HG03342 (cell line): ENCODE measurements around the gene ADAMTS7.
A peak's percentile ranks its signal among the peaks of the same experiment; 100 is the strongest.
"Not testable (repeated sequence)": the region's sequence is repeated elsewhere in the genome, so short reads cannot be mapped to it uniquely, and the experiment has no call there.

Experiments used
- ATAC-seq: cut with Tn5 transposase; IDR thresholded peaks from one replicate; pipeline ENCODE4 v1.9.1; 2021; ENCODE audit warnings: mild to moderate bottlenecking, moderate library complexity; ENCODE audit not compliant: unreplicated experiment

Gene ADAMTS7

GRCh38 chr15:78831229-78832207 lies 20.3 kb upstream of the ADAMTS7 start:
- no peak for ATAC-seq

- no peak for ATAC-seq
Observed at GRCh38 chr15:78830514-78831228, 19.4 kb upstream of the ADAMTS7 start.

GRCh38 chr15:78828920-78829319 lies 17.7 kb upstream of the ADAMTS7 start:
- no peak for ATAC-seq

GRCh38 chr15:78822514-78822913 lies 11.2 kb upstream of the ADAMTS7 start:
- ATAC-seq, result no peak

- no peak for ATAC-seq
Observed at GRCh38 chr15:78811825-78812183, 540 bp upstream of the ADAMTS7 start.

- peak; percentile 5 for ATAC-seq
Observed at GRCh38 chr15:78810362-78811123, 721 bp downstream of the ADAMTS7 start.

- ATAC-seq, result no peak
Observed at GRCh38 chr15:78810003-78810361, 1.3 kb downstream of the ADAMTS7 start.

GRCh38 chr15:78808550-78808949 lies 2.7 kb downstream of the ADAMTS7 start:
- ATAC-seq, result no peak

GRCh38 chr15:78807359-78807758 lies 3.9 kb downstream of the ADAMTS7 start:
- ATAC-seq, result no peak

GRCh38 chr15:78804391-78804792 lies 6.9 kb downstream of the ADAMTS7 start:
- ATAC-seq, result no peak

- ATAC-seq, result no peak
Observed at GRCh38 chr15:78800806-78801205, 10.5 kb downstream of the ADAMTS7 start.

- ATAC-seq, result no peak
Observed at GRCh38 chr15:78800189-78800588, 11.1 kb downstream of the ADAMTS7 start.

GRCh38 chr15:78799102-78799501 lies 12.2 kb downstream of the ADAMTS7 start:
- ATAC-seq, result not testable (repeated sequence)

GRCh38 chr15:78798355-78798754 lies 12.9 kb downstream of the ADAMTS7 start:
- not testable (repeated sequence) for ATAC-seq

GRCh38 chr15:78797951-78798350 lies 13.3 kb downstream of the ADAMTS7 start:
- no peak for ATAC-seq

- no peak for ATAC-seq
Observed at GRCh38 chr15:78796510-78796909, 14.8 kb downstream of the ADAMTS7 start.

- no peak for ATAC-seq
Observed at GRCh38 chr15:78795043-78795442, 16.2 kb downstream of the ADAMTS7 start.

- not testable (repeated sequence) for ATAC-seq
Observed at GRCh38 chr15:78794446-78794845, 16.8 kb downstream of the ADAMTS7 start.

GRCh38 chr15:78791357-78791756 lies 19.9 kb downstream of the ADAMTS7 start:
- ATAC-seq, result no peak

- no peak for ATAC-seq
Observed at GRCh38 chr15:78790027-78790426, 21.2 kb downstream of the ADAMTS7 start.

- no peak for ATAC-seq
Observed at GRCh38 chr15:78789615-78790014, 21.6 kb downstream of the ADAMTS7 start.
